Measurements from ENCODE around the gene ADAM15.

- TF ChIP-seq CTCF (IDR thresholded peaks at IDR 0.05; ENCODE audit: insufficient read depth, low read length, poor library complexity, severe bottlenecking) (no peak), EZH2phosphoT487 (conservative IDR thresholded peaks at IDR 0.05; ENCODE audit: low read length) (no peak)
Measured at GRCh38 chr1:155099331-155099730, 48.2 kb downstream of the ADAM15 start.
